NCI-H524 (cell line): ENCODE results near the gene EDEM2.
"Not testable (repeated sequence)": the region's sequence is repeated elsewhere in the genome, so short reads cannot be mapped to it uniquely, and the experiment has no call there.

Experiments used
- DNase-seq, 2 experiments: peaks; one replicate each; lab custom pipeline; 2025; lab: John Stamatoyannopoulos, UW

EDEM2 gene

DNA sequence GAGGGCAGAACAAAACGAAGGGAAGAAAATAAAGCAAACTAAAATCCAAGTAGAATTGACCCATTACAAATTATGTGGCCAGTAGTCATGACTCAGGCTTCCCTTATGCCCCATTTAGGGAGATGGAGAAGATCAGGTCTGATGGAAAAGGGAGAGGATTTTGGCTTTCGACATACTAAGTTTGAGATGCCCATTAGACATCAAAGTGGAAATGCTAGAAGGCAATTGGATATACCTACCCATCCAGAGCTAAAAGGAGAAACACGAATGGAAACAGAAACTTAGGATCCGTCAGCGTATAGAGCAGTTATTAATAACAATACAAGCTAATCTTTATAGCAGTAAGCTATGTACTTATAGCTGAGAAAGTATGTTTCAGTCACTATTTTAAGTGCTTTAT lies 59.3 kb downstream of the EDEM2 start:
- DNase-seq: no peak

DNA sequence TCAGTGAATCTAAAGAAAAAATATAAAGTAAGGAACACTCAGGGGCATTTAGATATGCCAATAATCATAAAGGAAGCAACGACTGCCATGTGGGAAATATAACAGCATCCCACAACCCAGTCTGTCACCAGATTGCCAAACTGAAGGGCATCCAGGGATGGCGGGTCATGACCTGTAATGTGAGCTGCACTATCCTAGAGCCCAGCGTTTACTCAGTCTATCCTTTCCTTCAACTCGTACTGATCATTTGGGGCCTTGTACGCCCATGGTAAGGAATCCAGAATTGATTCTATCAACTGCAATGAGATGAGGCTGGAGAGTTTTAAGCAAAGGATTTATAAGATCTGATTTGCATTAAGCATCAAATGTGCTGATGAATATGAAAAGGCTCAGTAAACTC lies 59.8 kb downstream of the EDEM2 start:
- DNase-seq: no peak

DNA sequence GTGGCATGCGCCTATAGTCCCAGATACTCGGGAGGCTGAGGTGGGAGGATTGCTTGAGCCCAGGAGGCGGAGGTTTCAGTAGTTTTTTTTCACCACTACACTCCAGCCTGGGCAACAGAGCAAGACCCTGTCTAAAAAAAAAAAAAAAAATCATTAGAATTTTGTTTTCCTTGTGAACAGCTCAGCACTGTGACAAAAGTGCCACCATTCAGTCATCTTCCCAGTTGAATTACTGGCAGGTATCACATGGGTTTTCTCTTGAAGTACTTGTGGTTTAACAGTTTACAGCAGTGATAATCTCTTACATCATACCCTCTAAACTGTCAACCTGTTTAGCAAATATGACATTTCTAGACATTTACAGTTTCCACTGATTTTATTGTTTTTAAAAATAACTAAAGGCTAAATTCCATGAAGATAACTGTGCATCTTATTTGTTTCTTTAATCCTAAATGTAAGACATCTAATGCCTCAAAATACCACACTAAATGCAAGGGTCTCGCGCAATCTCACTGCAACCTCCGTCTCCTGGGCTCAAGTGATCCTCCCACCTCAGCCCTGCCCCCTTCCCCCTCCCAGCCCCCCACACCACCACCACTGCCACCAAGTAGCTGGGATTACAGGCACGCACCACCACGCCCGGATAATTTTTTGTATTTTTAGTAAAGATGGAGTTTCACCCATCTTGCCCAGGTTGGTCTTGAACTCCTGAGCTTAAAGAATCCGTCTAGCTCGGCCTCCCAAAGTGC lies 61.5 kb downstream of the EDEM2 start:
- DNase-seq: no peak

DNA sequence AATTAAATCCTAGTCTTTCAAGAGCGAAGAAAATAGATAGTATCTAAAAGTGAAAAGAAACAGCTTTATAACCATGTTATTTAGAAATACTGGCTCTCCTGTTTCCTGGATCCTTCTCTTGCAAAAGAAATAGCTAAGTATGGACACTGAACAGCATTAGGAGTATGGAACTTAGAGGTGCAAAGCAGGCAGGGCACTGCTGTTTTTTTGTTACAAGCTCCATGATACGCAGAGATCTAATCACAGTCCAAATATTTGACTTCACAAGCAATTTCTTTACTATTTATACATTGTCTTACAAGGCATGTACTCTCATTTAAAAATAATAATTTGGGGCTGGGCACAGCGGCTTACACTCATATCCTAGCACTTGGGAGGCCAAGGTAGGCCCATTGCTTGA lies 62.1 kb downstream of the EDEM2 start:
- DNase-seq: no peak

DNA sequence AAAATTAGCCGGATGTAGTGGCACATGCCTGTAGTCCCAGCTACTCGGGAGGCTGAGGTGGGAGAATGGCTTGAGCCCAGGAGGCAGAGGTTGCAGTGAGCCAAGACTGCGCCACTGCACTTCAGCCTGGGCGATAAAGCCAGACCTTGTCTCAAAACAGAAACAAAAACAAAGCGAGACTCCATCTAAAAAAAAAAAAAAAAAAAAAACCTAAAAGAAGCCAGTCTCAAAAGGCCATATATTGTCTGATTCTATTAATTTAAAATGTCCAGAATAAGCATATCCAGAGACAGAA lies 66.8 kb downstream of the EDEM2 start:
- not testable (repeated sequence) for DNase-seq

DNA sequence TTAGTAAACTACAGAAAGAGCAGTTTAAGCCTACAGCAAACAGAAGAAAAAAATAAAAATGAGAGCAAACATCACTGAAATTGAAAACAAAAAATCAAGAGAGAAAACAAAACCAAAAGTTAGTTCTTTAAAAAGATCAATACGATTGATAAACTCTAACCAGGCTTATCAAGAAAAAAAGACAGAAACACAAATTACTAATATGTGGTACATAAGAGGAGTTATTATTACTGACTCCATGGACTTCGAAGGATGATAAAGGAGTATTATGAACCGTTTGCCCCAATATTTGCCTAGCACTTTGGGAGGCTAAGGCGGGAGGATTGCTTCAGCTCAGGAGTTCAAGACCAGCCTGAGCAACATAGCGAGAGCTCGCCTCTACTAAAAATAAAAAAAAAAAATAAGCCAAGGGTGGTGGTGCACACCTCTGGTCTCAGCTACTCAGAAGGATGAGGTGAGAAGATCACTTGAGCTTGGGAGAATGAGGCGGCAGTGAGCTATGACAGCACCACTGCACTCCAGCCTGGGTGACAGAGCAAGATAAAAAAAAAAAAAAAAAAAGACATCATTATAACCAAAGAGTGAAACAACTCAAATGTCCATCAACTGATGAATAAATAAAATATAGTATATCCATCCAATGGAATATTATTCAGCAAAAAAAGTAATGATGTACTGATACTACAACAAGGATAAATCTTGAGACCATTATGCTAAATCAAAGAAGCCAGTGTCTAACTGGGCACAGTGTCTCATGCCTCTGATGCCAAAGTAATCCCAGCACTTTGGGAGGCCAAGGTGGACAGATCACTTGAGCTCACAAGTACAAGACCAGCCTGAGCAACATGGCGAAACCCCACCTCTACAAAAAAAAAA lies 67.4 kb downstream of the EDEM2 start:
- no peak for DNase-seq

DNA sequence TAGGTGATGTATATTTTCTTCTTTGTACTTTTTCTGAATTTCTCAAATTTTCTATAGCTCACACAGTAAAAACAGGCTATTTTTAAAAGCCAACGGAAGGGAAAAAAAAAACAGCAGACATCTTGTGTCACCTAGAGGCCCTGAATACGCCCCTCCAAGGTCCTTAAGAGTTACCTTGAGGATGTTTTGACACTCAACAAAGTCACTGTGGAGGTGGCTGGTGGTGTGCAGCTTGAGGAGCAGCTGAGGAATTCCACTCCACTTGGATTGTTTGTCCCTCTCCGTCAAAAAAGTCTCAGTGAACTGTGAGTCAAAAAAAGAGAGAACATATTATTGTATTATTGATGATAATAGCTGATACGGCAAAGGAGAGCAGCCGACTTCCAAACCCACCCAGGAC lies 69.3 kb downstream of the EDEM2 start:
- DNase-seq: no peak

DNA sequence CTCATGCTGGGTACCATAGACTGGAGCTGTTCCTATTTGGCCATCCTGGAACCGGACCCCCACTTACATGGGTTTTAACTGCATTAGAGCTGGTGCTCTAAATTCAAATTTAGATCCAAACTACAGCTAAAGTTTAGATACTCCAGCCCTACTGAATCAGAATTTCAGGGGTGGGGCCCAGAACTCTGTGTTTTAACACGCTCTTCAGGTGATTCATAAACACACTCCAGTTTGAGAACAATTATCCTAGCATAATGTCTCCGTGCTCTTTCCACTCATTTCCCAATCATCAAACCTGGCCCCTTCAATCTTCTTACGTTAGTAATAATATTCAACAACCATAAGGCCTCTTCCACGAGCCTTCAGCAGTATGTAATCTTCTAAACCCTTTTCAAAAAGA lies 69.8 kb downstream of the EDEM2 start:
- no peak for DNase-seq

DNA sequence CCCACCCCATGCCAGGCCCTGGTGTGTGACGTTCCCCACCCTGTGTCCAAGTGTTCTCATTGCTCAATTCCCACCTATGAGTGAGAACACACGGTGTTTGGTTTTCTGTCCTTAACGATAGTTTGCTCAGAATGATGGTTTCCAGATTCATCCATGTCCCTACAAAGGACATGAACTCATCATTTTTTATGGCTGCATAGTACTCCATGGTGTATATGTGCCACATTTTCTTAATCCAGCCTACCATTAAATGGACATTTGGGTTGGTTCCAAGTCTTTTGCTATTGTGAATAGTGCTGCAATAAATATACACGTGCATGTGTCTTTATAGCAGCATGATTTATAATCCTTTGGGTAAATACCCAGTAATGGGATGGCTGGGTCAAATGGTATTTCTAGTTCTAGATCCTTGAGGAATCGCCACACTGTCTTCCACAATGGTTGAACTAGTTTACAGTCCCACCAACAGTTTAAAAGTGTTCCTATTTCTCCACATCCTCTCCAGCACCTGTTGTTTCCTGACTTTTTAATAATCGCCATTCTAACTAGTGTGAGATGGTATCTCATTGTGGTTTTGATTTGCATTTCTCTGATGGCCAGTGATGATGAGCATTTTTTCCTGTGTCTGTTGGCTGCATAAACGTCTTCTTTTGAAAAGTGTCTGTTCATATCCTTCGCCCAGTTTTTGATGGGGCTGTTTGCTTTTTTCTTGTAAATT lies 75.5 kb downstream of the EDEM2 start:
- not testable (repeated sequence) for DNase-seq

DNA sequence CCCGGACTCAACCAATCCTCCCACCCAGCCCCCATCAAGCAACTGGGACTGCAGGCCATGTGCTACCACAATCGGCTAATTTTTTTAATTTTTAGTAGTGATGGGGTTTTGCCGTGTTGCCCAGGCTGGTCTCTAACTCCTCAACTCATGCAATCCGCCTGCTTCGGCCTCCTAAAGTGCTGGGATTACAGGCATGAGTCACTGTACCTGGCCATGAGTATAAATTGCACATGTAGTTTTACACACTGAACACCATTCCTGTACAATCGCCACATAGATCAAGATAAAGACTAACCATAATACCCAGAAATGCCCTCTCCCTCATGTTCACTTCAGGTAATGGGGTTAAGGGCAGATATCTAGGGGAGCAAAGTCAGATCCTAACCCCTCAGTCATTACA lies 80.9 kb downstream of the EDEM2 start:
- DNase-seq: no peak
